Activated CD4-positive, alpha-beta T cell treated with anti-CD3 and anti-CD28 coated beads, Interleukin-2, amount 50 U/mL, for 24 hours (primary cell): Measurements from ENCODE around the gene HECTD2.
A peak's percentile ranks its signal among the peaks of the same experiment; 100 is the strongest.
"Not testable (repeated sequence)": the region's sequence is repeated elsewhere in the genome, so short reads cannot be mapped to it uniquely, and the experiment has no call there.

Experiments
- DNase-seq, 2 donors: peaks; one replicate each; pipeline ENCODE4 v3.0.0-alpha.2; 2020; ENCODE audit warnings: low read depth in 1 of 2, low spot score in 1 of 2

The HECTD2 gene

GRCh38 chr10:91410638-91411371 is 661 bp downstream of the HECTD2 start:
- peak in 1 of 2 donors; percentile 27 for DNase-seq

DNA sequence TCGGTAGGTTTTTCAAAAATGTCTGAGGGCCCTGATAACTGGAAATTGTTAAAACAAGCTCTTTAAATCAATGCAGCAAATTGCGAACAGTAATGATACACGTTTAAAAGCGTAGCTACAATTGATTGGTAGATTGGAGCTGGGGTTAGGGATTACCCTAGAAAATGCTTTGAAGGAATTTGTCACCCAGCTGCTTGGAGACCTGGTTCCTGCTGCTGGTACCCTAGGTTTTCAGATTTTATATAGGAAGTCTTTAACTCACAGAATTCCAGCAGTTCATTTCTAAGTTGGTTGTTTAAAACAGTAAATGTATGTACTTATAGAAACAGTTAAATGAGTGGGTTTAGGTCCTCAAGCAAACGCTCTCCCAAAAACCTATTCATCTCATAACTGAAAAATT is 1.5 kb downstream of the HECTD2 start:
- no peak for DNase-seq

DNA sequence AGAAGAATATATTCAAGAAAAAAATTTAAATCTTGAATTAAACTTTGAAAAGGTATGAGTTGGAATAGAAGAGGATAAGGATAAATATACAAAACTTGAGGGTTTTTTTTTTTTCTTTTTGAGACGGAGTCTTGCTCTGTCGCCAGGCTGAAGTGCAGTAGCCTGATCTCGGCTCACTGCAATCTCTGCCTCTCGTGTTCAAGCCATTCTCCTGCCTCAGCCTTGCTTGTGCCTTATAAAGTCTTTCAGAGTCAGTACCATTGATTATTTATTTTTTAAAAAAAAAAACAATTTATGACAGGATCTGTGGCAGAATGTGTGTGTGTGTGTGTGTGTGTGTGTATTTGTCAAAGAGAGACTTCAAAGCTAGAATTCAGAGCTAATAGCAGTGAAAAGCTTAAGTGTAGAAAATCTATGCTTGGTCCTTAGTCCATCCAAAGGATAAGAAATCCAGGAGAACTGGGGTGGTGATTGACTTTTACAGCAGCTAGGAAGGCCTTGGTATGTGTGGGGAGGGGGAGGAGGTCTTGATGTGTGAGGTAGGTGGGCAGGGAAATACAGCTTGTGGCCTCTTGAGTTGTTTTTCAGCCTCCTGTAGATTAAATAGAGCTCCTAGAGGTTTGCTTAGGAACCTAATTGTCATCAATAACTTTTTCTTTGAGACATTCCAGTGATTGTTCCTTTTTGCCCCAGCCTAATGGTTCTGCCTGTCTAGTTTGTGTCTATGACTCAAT is 2.4 kb downstream of the HECTD2 start:
- DNase-seq = no peak

DNA sequence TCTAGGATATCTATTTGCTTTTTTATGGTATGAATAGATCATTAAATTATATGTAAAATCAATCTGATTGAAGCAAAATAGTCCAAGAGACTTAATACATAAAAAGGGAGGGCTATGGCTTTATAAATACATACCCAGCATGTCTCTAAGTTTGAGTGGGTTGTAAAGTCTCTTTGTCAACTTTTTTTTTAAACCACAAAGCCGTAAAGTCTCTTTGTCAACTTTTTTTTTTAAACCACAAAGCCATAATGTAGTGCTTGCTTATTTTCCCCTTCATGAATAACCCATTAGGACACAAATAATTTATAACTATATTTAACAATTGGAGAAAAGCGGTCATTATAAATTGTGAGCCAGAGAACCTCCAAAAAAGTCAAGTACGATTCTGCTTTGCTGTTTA is 5.7 kb downstream of the HECTD2 start:
- DNase-seq = no peak

DNA sequence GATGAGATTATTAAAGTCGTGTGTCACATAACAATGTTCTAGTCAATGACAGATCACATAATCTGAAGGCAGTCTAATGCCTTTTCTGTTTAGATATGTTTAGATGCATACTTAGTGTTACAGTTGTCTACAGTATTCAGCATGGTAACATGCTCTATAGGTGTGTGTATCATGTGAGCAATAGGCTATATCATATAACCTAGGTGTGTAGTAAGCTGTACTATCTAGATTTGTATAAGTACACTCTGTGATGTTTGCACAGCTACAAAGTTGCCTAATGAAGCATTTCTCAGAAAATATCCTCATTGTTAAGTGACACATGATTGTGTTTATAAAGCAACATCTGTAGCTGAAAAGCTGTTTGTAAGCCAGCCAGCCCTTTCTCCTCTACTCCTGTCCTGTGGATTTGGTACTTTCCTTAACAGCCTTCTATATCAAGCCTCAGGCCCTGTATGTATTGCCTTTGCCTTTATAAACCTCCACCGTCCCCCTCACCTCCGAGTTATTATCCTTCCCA is 6.3 kb downstream of the HECTD2 start:
- no peak for DNase-seq

DNA sequence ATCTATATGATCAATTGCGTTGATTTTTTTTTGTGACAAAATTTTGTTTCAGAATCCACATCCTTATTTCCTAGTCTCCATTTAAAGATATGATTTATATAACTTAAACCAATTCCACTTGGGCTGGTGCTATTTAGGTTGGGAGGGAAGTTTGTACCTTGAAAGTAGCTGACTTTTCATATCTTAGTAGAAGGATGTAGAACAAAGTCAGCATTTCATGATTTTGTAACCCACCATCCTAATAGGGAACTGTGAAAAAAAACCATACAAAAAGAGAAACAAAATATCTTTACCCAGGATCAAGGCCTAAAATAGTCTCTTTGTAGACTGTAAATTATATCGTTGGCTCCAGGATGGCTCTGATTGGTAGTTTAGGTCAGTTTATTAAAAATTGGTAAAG is 8.3 kb downstream of the HECTD2 start:
- no peak for DNase-seq

GRCh38 chr10:91420868-91421267 is 10.7 kb downstream of the HECTD2 start:
- no peak for DNase-seq

DNA sequence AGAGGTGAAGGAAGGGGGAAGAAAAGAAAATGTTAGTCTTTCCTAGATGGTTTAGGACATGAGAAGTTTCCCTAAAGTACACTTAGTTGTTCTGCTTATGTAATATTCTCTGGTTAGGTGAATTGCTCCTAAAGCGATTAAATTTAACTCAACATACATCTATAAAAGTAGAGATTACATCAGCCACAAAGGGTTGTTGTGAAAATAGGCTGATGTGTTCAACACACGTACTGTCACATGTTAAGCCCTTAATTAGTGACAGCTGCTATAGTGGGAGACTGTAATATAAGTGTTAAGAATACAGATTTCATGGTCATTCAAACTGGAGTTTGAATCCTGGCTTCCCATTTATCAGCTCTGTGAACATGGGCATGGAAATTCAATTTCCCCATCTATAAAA is 12.8 kb downstream of the HECTD2 start:
- DNase-seq = no peak

DNA sequence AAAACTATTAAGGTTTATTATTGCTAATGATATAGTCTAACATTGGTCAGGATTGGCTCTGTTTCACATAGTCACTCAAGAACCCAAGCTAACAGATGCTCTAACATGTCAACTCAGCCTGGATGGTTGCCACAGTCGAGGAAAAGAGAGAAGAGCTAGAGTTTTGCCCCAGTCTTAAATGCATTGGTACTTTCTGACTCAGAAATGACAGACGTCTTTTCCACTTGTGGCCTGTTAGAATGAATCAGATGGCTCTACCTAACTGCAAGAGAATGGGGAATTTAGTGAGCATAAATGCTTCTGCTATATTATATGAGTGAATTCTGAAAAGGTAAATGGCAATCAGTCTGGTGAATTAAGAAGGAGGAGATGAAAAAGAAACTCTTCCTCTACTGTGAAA is 13.9 kb downstream of the HECTD2 start:
- no peak for DNase-seq

DNA sequence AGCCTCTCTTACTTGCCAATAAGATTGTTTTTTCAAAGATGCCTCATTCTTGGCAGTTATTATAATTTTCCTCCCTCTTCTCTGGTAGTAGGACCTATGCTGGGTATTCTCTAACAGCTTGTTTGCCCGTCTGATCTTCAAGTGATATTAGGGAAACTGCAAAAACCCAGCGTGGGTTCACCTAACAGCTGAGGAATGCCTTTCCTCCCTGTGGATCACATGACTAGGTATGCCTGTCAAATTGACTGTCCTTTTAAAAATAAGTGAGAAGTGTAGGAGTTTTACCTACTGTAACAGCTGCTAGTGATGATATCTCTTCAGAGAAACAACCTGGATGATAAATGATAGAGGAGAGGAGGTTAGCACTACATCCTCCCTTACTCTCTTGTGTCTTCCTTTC is 22.0 kb downstream of the HECTD2 start:
- no peak for DNase-seq

DNA sequence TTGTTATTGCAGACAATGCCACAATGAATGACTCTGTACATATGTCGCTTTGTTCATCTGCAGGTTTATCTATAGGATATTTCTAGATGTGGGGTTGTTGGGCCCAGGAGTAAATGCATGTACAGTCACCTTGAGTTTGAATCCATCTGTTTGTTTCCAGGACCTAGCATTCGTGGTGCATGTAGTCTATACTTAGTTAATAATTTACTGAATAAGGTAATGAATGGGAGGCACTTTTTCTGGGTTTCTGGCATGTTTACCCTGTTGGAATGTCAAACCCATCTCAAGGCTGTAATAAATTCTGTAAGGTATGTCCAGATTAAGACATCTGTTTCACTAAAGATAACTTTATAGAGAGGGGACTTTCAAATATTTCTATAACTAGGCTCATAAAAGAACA is 23.5 kb downstream of the HECTD2 start:
- DNase-seq = no peak

- no peak for DNase-seq
Measured at GRCh38 chr10:91434041-91434440, 23.9 kb downstream of the HECTD2 start.

GRCh38 chr10:91435241-91435640 is 25.1 kb downstream of the HECTD2 start:
- no peak for DNase-seq

DNA sequence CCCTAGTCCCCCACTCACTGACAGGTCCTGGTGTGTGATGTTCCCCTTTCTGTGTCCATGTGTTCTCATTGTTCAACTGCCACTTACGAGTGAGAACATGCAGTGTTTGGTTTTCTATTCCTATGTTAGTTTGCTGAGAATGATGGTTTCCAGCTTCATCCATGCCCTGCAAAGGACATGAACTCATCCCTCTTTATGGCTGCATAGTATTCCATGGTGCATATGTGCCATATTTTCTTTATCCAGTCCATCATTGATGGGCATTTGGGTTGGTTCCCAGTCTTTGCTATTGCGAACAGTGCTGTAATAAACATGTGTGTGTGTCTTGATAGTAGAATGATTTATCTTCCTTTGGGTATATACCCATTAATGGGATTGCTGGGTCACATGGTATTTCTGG is 28.1 kb downstream of the HECTD2 start:
- DNase-seq = not testable (repeated sequence)

- DNase-seq = no peak
Measured at GRCh38 chr10:91444211-91445182, 34.4 kb downstream of the HECTD2 start.

DNA sequence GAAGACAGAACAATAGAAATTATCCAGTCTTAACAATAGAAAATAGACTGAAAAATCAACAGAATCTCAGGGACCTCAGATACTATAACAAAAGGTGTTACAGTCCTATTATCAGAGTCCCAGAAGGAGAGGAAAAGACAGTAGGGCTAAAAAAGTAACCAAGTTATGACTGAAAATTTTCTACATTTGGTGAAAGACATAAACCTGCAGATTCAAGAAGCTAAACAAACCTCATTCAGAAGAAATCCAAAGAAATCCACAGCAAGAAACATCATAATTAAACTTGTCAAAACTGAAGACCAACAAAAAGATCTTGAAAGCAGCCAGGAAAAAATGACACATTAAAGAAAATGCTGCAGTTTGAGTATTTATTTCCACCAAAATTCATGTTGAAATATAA is 41.9 kb downstream of the HECTD2 start:
- no peak for DNase-seq

DNA sequence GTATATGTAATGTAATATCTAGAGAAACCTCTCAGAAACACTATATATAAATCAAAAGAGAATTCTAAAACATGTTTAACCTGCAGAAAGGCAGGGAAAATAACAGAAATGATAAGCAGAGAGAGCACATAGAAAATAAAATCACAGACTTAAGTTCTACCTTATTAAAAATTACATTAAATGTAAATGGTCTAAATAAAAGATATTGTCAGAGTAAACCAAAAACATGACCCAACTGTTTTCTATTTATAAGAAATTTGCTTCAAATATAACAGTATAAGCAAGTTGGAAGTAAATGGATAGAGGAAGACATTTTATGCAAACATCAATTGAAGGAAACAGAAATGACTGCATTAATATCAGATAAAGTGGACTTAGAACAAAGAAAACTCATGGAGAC is 43.4 kb downstream of the HECTD2 start:
- no peak for DNase-seq

DNA sequence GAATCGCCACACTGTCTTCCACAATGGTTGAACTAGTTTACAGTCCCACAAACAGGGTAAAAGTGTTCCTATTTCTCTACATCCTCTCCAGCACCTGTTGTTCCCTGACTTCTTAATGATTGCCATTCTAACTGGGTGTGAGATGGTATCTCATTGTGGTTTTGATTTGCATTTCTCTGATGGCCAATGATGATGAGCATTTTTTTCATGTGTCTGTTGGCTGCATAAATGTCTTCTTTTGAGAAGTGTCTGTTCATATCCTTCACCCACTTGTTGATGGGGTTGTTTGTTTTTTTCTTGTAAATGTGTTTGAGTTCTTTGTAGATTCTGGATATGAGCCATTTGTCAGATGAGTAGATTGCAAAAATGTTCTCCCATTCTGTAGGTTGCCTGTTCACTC is 45.0 kb downstream of the HECTD2 start:
- DNase-seq = not testable (repeated sequence)

- DNase-seq = no peak
Measured at GRCh38 chr10:91460681-91461080, 50.5 kb downstream of the HECTD2 start.

- no peak for DNase-seq
Measured at GRCh38 chr10:91462423-91462822, 52.3 kb downstream of the HECTD2 start.

- no peak for DNase-seq
Measured at GRCh38 chr10:91464500-91464899, 54.4 kb downstream of the HECTD2 start.
